Loucy (cell line): Measurements from ENCODE around the gene ABL2.

Experiments
- H2AFZ ChIP-seq: fragments of 200-600 bp; sonication (generic); 2 replicates; pipeline ENCODE4 v1.6.0; 2016; ENCODE audit warnings: antibody characterized with exemption, mild to moderate bottlenecking, low read length, moderate library complexity
- H3F3A ChIP-seq: fragments of 200-600 bp; 2 replicates; pipeline ENCODE4 v1.6.0; 2016; ENCODE audit warnings: antibody characterized with exemption, low read depth, mild to moderate bottlenecking
- H3K27me3 ChIP-seq: fragments of 200-600 bp; sonication (generic); 2 replicates; pipeline ENCODE4 v1.6.1; 2014; ENCODE audit warnings: low read length, mild to moderate bottlenecking; ENCODE audit not compliant: insufficient read depth, poor library complexity, severe bottlenecking
- H3K36me3 ChIP-seq: fragments of 200-600 bp; sonication (generic); 2 replicates; pipeline ENCODE4 v1.6.1; 2016; ENCODE audit warnings: low read length; ENCODE audit not compliant: insufficient read depth
- H3K4me1 ChIP-seq: fragments of 200-600 bp; sonication (generic); 2 replicates; pipeline ENCODE4 v1.5.1; 2014; ENCODE audit warnings: low read length, mild to moderate bottlenecking; ENCODE audit not compliant: insufficient read depth, poor library complexity, severe bottlenecking
- H3K4me2 ChIP-seq: fragments of 200-600 bp; sonication (generic); 2 replicates; pipeline ENCODE4 v1.6.0; 2014; ENCODE audit warnings: antibody characterized with exemption, low read length, low read depth, mild to moderate bottlenecking; ENCODE audit not compliant: poor library complexity, severe bottlenecking
- H3K4me3 ChIP-seq: fragments of 200-600 bp; sonication (generic); 2 replicates; pipeline ENCODE4 v1.5.1; 2014; ENCODE audit warnings: low read length, mild to moderate bottlenecking, mixed read lengths; ENCODE audit not compliant: poor library complexity, severe bottlenecking
- H3K79me2 ChIP-seq: fragments of 200-600 bp; sonication (generic); 2 replicates; pipeline ENCODE4 v1.6.1; 2014; ENCODE audit warnings: low read length; ENCODE audit not compliant: insufficient read depth
- H3K9ac ChIP-seq: fragments of 200-600 bp; sonication (generic); 2 replicates; pipeline ENCODE4 v1.6.0; 2014; ENCODE audit warnings: mild to moderate bottlenecking, low read depth, low read length, moderate library complexity; ENCODE audit not compliant: poor library complexity, severe bottlenecking
- H3K9me2 ChIP-seq: fragments of 200-600 bp; sonication (generic); replicated peaks from 2 replicates; pipeline ENCODE4 v1.6.1; 2016; ENCODE audit warnings: low read depth, low read length, mixed read lengths
- H3K9me3 ChIP-seq: fragments of 200-600 bp; sonication (generic); 2 replicates; pipeline ENCODE4 v1.6.1; 2014; ENCODE audit warnings: mild to moderate bottlenecking, antibody characterized with exemption, low read length, low read depth; ENCODE audit not compliant: insufficient read depth
- H4K20me1 ChIP-seq: fragments of 200-600 bp; sonication (generic); 2 replicates; pipeline ENCODE4 v1.6.0; 2014; ENCODE audit warnings: antibody characterized with exemption, low read length, mild to moderate bottlenecking; ENCODE audit not compliant: insufficient read depth, poor library complexity, severe bottlenecking
- CTCF ChIP-seq: fragments of 200-600 bp; sonication (generic); conservative IDR thresholded peaks from 2 replicates; pipeline ENCODE4 v1.5.1; 2014; ENCODE audit warnings: mild to moderate bottlenecking, antibody characterized with exemption, low read length
- EZH2phosphoT487 ChIP-seq: fragments of 200-600 bp; IDR thresholded peaks from 2 replicates; pipeline ENCODE4 v1.6.1; 2018; ENCODE audit warnings: antibody characterized with exemption, mild to moderate bottlenecking, moderate library complexity, borderline replicate concordance

Gene ABL2

GRCh38 chr1:179269071-179269470 is 39.6 kb upstream of the ABL2 start:
- H3K9ac ChIP-seq: no peak overlapping the region
- TF ChIP-seq EZH2phosphoT487 (no peak), CTCF (no peak)
- H3K79me2 ChIP-seq: no peaks in the 10 kb centered on the region
- H3K9me3 ChIP-seq: no peaks in the 10 kb centered on the region
- H3K36me3 ChIP-seq: no peaks in the 10 kb centered on the region
- H3K9me2 ChIP-seq: no peaks in the 10 kb centered on the region
- H3F3A ChIP-seq: no peaks in the 10 kb centered on the region
- no peak overlapping the region for H2AFZ ChIP-seq
- H3K4me3 ChIP-seq: no peak overlapping the region
- H3K4me2 ChIP-seq: no peak overlapping the region
- no peaks in the 10 kb centered on the region for H3K4me1 ChIP-seq
- H3K27me3 ChIP-seq: no peaks in the 10 kb centered on the region
- no peaks in the 10 kb centered on the region for H4K20me1 ChIP-seq

GRCh38 chr1:179264507-179264906 is 35.0 kb upstream of the ABL2 start:
- no peaks in the 10 kb centered on the region for H4K20me1 ChIP-seq
- H3K27me3 ChIP-seq: no peaks in the 10 kb centered on the region
- no peak overlapping the region for H3K4me3 ChIP-seq
- no peaks in the 10 kb centered on the region for H3K79me2 ChIP-seq
- H3K4me1 ChIP-seq: no peaks in the 10 kb centered on the region
- no peak overlapping the region for H3K4me2 ChIP-seq
- no peak overlapping the region for H3K9ac ChIP-seq
- no peak for TF ChIP-seq EZH2phosphoT487
- no peak for TF ChIP-seq CTCF
- no peaks in the 10 kb centered on the region for H3K9me3 ChIP-seq
- no peaks in the 10 kb centered on the region for H3F3A ChIP-seq
- no peak overlapping the region for H2AFZ ChIP-seq
- no peaks in the 10 kb centered on the region for H3K36me3 ChIP-seq
- H3K9me2 ChIP-seq: no peaks in the 10 kb centered on the region

- Histone ChIP-seq H3K36me3 (no peaks in the 10 kb centered on the region), H3K4me2 (no peak overlapping the region), H2AFZ (peak overlapping the region; percentile 56; the same call in 1 of the 2 replicates), H3K79me2 (no peaks in the 10 kb centered on the region), H3K27me3 (no peaks in the 10 kb centered on the region), H3F3A (no peaks in the 10 kb centered on the region), H3K4me1 (no peaks in the 10 kb centered on the region), H3K4me3 (no peak overlapping the region), H3K9ac (no peak overlapping the region), H4K20me1 (no peaks in the 10 kb centered on the region), H3K9me2 (no peaks in the 10 kb centered on the region), H3K9me3 (no peaks in the 10 kb centered on the region)
- TF ChIP-seq EZH2phosphoT487: no peak
- no peak for TF ChIP-seq CTCF
Measured at GRCh38 chr1:179263121-179263520, 33.6 kb upstream of the ABL2 start.
